Stimulated activated naive B cell treated with anti-CD40 and anti-IgM and Interleukin-4, amounts not matched to agents 10 μg/mL and 1 μg/mL and 100 μg/mL, for 72 hours (primary cell): Measurements from ENCODE around the gene EDN2.

ENCODE experiments used
- ATAC-seq, 2 donors: fragments of 150-1000 bp; cut with Tn5 transposase; replicated peaks; 2 replicates each; pipeline ENCODE4 v1.10.0; 2021; ENCODE audit warnings: moderate library complexity in 1 of 2
- DNase-seq: peaks from one replicate; pipeline ENCODE4 v3.0.0; 2021
- H3K27ac Mint-ChIP-seq: one replicate; pipeline ENCODE4 v1.8.0; 2022; ENCODE audit warnings: mild to moderate bottlenecking, mixed read lengths
- H3K27me3 Mint-ChIP-seq, 2 donors: one replicate each; pipeline ENCODE4 v1.8.0; 2022; ENCODE audit warnings: mixed read lengths in 2 of 2
- H3K36me3 Mint-ChIP-seq, 2 donors: one replicate each; pipeline ENCODE4 v1.8.0; 2022; ENCODE audit warnings: mixed read lengths in 2 of 2, mild to moderate bottlenecking in 1 of 2
- H3K4me1 Mint-ChIP-seq, 2 donors: one replicate each; pipeline ENCODE4 v1.8.0; 2022; ENCODE audit warnings: mixed read lengths in 2 of 2, mild to moderate bottlenecking in 1 of 2
- H3K4me3 Mint-ChIP-seq, 2 donors: one replicate each; pipeline ENCODE4 v1.8.0; 2022; ENCODE audit warnings: mild to moderate bottlenecking in 2 of 2, mixed read lengths in 2 of 2, moderate library complexity in 1 of 2
- H3K9me3 Mint-ChIP-seq, 2 donors: one replicate each; pipeline ENCODE4 v1.8.0; 2022; ENCODE audit warnings: mixed read lengths in 2 of 2, mild to moderate bottlenecking in 1 of 2

Gene EDN2

DNA sequence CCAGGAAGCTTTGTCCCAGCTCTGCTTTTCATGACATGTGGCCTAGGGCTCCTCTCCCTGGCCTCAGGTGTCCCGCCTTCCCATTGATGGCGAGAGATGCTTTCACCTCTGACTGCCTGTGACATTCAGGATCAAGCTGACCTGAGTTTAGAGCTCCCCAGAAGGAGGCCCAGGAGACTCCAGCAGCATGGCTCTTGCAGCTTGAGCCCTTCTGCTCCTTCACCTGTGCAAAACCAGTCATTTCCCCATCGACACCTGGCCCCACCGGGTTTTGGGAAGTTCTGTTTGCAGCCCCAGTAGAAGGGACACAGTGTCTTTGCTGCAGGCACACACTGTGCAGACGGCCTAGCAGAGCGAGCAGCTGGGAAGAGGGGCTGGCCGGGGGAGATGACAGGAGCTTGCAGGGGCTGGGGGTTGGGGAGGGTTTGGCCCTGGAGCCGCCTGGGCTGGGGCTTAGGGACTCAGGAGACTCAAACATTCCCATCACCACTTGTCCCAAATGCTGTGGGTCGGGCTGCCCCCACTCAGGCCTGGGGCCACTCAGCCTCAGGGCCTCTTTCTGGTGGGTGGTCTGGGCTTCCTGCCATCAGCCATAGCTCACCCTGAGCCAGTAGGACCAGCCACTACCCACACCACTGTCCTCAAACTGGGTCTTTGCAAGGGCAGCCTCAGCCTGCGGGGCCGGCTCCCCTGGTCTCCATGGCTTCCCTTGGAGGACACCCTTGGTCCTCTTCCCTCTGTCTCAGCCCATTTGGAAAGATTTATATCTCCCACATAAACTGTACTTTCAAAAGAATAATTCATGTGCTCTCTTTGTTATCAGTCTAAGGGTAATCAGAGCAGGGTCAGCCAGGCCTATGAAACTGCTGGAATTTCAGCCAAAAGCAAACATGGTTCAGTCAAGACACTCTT is 3.8 kb upstream of the EDN2 start:
- no peak for ATAC-seq
- Mint-ChIP-seq H3K27me3 (peaks cover 33 to 46% of the 10 kb centered on the region in 2 donors), H3K9me3 (peaks cover 3 to 8% of the 10 kb centered on the region in 2 donors), H3K36me3 (no peaks in the 10 kb centered on the region), H3K4me1 (peaks cover 14 to 21% of the 10 kb centered on the region in 2 donors), H3K27ac (peak overlapping the region; percentile 44), H3K4me3 (no peak overlapping the region)
- DNase-seq = no peak

- ATAC-seq = peak; percentile 49 to 60
- H3K27me3 Mint-ChIP-seq = peaks cover 33 to 49% of the 10 kb centered on the region in 2 donors
- H3K4me1 Mint-ChIP-seq = peaks cover 14 to 21% of the 10 kb centered on the region in 2 donors
- H3K27ac Mint-ChIP-seq = no peak overlapping the region
- DNase-seq = no peak
- H3K9me3 Mint-ChIP-seq = peaks cover 3 to 8% of the 10 kb centered on the region in 2 donors
- no peaks in the 10 kb centered on the region for H3K36me3 Mint-ChIP-seq
- H3K4me3 Mint-ChIP-seq = no peak overlapping the region
These were observed 2.9 kb upstream of the EDN2 start for GRCh38 chr1:41487126-41488039.

- ATAC-seq = peak; percentile 58 to 76
- no peaks in the 10 kb centered on the region for H3K36me3 Mint-ChIP-seq
- peaks cover 33 to 52% of the 10 kb centered on the region in 2 donors for H3K27me3 Mint-ChIP-seq
- peak overlapping the region in 1 of 2 donors; percentile 30 for H3K4me3 Mint-ChIP-seq
- H3K4me1 Mint-ChIP-seq = peaks cover 14 to 21% of the 10 kb centered on the region in 2 donors
- H3K27ac Mint-ChIP-seq = peak overlapping the region; percentile 62
- H3K9me3 Mint-ChIP-seq = peaks cover 3 to 8% of the 10 kb centered on the region in 2 donors
- DNase-seq = no peak
These were observed 2.1 kb upstream of the EDN2 start for GRCh38 chr1:41486371-41487125.

- H3K4me3 Mint-ChIP-seq = peak overlapping the region in 1 of 2 donors; percentile 30
- H3K9me3 Mint-ChIP-seq = peaks cover 3 to 8% of the 10 kb centered on the region in 2 donors
- peaks cover 14 to 21% of the 10 kb centered on the region in 2 donors for H3K4me1 Mint-ChIP-seq
- peaks cover 33 to 52% of the 10 kb centered on the region in 2 donors for H3K27me3 Mint-ChIP-seq
- H3K36me3 Mint-ChIP-seq = no peaks in the 10 kb centered on the region
- ATAC-seq (no peak), DNase-seq (no peak)
- H3K27ac Mint-ChIP-seq = peak overlapping the region; percentile 62
These were observed 1.5 kb upstream of the EDN2 start for GRCh38 chr1:41486053-41486370.

DNA sequence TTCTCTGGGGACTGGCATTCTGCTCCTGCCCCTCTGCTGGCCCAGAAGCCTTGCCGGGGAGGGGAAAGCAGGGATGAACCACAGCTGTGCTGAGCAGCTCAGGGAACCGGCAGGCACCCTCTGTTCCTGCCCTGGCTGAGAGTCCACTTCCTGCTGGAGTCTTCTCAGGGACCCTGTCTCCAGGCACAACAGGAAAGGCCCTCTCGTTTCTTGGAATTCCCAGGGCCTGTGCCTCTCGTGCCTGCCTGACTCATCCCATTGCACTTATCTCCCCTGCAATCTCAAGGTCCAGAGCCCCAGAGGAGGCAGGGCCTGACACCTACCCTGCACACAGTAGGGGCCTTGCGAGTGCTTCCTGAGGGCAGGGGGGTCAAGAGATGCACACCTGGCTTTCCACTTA is 1.1 kb upstream of the EDN2 start:
- Mint-ChIP-seq H3K27ac (no peak overlapping the region), H3K9me3 (peaks cover 3 to 8% of the 10 kb centered on the region in 2 donors), H3K36me3 (no peaks in the 10 kb centered on the region), H3K4me3 (no peak overlapping the region), H3K4me1 (peaks cover 14 to 21% of the 10 kb centered on the region in 2 donors), H3K27me3 (peaks cover 33 to 52% of the 10 kb centered on the region in 2 donors)
- no peak for ATAC-seq
- no peak for DNase-seq

- peaks cover 31 to 56% of the 10 kb centered on the region in 2 donors for H3K27me3 Mint-ChIP-seq
- DNase-seq (no peak), ATAC-seq (no peak)
- H3K4me3 Mint-ChIP-seq = no peak overlapping the region
- H3K27ac Mint-ChIP-seq = no peak overlapping the region
- peaks cover 14 to 21% of the 10 kb centered on the region in 2 donors for H3K4me1 Mint-ChIP-seq
- no peaks in the 10 kb centered on the region for H3K36me3 Mint-ChIP-seq
- H3K9me3 Mint-ChIP-seq = no peaks in the 10 kb centered on the region
These were observed 502 bp downstream of the EDN2 start for GRCh38 chr1:41483960-41484401.

DNA sequence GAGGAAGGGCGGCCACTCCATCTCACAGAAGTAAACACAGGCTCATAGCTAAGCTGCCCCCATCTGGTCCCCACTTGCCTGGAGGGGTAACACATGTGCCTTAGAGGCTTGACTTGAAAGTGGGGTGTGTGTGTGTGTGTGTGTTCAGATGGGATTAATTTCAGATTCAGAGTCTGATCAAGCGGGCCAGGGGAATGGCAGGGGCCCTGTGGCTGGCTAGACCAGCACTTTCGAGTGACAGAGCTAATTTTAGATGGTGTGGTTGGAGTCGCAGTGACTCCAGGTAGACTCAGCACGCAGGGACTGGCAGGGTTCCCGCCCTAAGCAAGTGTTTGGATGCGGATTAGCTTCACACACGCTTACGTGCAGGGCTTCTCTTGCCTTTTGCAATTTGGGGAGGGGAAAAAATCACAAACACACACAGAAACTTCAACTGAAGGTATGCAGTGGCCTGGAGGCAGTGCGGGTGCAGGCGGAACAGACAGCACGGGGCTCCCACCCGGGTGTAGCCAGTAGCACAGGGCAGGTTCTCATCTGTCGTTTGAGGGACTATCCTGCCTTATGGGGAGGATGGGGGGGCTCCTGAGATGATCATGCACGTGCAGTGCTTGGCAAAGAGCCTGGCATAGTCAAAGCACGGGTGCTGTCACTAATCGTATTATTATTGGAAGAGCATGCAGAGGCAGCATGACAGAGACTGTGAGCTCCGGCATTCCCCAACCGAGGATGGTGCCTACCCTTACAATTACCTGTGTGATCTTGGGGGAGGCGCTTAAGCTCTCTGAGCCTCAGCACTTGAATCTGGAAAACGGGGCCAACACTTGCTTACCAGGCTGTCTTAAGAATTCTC is 1.3 kb downstream of the EDN2 start:
- ATAC-seq (no peak), DNase-seq (no peak)
- Mint-ChIP-seq H3K4me3 (no peak overlapping the region), H3K4me1 (peaks cover 14 to 21% of the 10 kb centered on the region in 2 donors), H3K27me3 (peaks cover 26 to 56% of the 10 kb centered on the region in 2 donors), H3K27ac (no peak overlapping the region), H3K9me3 (no peaks in the 10 kb centered on the region), H3K36me3 (no peaks in the 10 kb centered on the region)

DNA sequence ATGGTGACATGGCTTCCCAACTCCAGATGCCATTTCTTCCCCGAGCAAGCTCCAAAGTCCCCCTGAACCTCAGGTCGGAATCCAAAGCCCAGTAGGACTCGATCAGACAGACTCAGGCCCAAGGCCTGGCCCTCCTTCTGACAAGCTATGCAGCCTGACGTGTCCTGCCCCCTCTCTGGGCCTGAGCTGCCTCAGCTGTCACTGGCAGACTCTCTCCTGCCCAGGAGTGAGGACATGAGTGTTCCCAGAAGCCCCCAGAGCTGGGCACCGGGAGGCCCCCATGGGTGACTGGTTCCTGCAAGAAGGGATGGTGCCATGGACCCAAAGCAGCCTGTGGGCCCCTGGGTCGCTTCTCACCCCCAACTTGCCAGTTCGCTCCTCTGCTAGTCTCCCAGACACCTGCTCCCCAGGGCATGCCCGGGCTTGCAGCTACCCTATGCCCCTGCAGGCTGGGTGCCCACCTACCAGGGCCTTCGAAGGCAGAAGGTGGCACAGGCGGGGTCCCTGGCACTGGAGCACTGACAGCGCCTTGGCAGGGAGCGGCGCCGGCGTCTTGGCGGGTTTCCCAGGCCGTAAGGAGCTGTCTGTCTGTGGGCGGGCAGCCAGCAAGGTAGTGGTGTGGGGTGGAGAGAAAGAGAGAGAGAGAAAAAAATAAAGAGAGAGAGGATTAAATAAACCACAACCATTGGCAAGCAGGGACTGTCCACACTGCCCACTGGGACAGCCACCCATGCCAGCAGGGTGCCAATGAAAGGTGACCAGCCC is 2.3 kb downstream of the EDN2 start:
- Mint-ChIP-seq H3K9me3 (no peaks in the 10 kb centered on the region), H3K4me3 (no peak overlapping the region), H3K27me3 (peaks cover 24 to 46% of the 10 kb centered on the region in 2 donors), H3K4me1 (peaks cover 12 to 15% of the 10 kb centered on the region in 2 donors), H3K27ac (peak overlapping the region; percentile 9), H3K36me3 (no peaks in the 10 kb centered on the region)
- DNase-seq (no peak), ATAC-seq (no peak)

- Mint-ChIP-seq H3K27ac (no peak overlapping the region), H3K27me3 (peaks cover 19 to 36% of the 10 kb centered on the region in 2 donors), H3K4me3 (no peak overlapping the region), H3K4me1 (peaks cover 6% of the 10 kb centered on the region in 2 donors), H3K36me3 (no peaks in the 10 kb centered on the region), H3K9me3 (no peaks in the 10 kb centered on the region)
- no peak for DNase-seq
- ATAC-seq = no peak
These were observed 3.2 kb downstream of the EDN2 start for GRCh38 chr1:41481109-41481775.

DNA sequence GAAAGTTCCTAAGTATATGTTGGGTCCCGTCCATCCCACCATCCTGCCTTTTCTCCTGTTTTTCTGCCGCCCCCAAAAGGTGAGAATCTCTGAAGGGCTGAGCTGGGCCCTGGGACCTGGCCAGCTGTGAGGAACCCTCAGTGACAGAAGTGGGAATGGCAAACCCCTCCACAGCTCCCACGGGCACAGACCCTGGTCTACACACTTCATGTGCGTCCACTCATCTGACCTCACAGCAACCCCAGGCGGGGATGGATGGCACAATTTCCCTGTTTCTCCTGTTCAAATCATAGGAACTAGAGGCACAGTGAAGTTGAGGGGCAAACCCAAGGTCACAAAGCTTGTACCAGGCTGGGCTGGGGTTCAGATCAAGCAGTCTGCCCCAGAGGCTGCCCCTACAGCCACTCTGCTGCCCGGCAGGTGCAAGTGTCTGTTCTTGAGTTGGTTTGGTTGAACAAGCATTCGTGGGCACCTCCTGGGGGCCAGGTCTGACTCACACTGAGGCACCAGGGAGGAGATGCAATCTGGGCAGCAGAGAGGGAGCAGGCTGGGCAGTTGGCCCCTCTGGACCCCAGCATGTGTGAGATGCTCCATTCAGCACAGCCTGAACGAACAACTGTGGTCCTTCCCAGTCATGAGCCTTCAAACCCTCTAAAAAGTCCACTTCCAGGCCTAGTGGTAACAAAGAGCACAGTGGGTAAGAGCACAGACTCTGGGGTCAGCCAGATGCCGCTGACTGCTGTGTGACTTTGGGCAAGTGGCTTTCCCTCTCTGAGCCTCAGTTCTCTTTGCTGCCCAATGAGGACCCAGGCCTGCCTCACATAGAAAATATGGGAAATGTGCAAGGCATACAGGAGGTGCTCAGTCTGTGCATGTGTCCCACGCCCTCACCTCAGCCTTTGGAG is 4.0 kb downstream of the EDN2 start:
- H3K27me3 Mint-ChIP-seq = peaks cover 14 to 31% of the 10 kb centered on the region in 2 donors
- H3K27ac Mint-ChIP-seq = no peak overlapping the region
- DNase-seq = no peak
- no peaks in the 10 kb centered on the region for H3K4me1 Mint-ChIP-seq
- no peak for ATAC-seq
- H3K9me3 Mint-ChIP-seq = no peaks in the 10 kb centered on the region
- no peak overlapping the region for H3K4me3 Mint-ChIP-seq
- no peaks in the 10 kb centered on the region for H3K36me3 Mint-ChIP-seq

- H3K36me3 Mint-ChIP-seq = no peaks in the 10 kb centered on the region
- ATAC-seq = no peak
- no peak overlapping the region for H3K27ac Mint-ChIP-seq
These were observed 4.7 kb downstream of the EDN2 start for GRCh38 chr1:41479808-41480160.

More at GRCh38 chr1:41479808-41480160, 4.7 kb downstream of the EDN2 start:
- Mint-ChIP-seq H3K27me3 (peaks cover 14 to 31% of the 10 kb centered on the region in 2 donors), H3K4me3 (no peak overlapping the region), H3K4me1 (no peaks in the 10 kb centered on the region), H3K9me3 (no peaks in the 10 kb centered on the region)
- no peak for DNase-seq
